Endothelial cell of umbilical vein (primary cell): ENCODE data around the gene CPED1. TPM values are rescaled to one million over a fixed set of nuclear protein-coding genes. Genes with fewer than 3 reads are reported as not detected.

Experiments used
- BruUV-seq: library from RNA; stranded (reverse); fragments of 400-500 nt; replicated peaks from 2 replicates; lab custom pipeline; 2021; lab: Mats Ljungman, UMichigan
- CTCF ChIA-PET: fragments of 300-600, 350-600 bp; sonication (Branson Sonifier 250); formaldehyde crosslinking; loops from one replicate; lab custom pipeline; 2021; ENCODE audit warnings: antibody characterized with exemption, inconsistent platforms; lab: Charles Lee
- POLR2A ChIA-PET: fragments of 300-600, 350-600 bp; sonication (Branson Sonifier 250); formaldehyde crosslinking; loops from one replicate; lab custom pipeline; 2021; ENCODE audit warnings: antibody characterized with exemption, inconsistent platforms; lab: Charles Lee
- DNase-seq: peaks from one replicate; pipeline ENCODE4 v3.0.0-alpha.2; 2011; ENCODE audit warnings: low read depth, low spot score
- FAIRE-seq: peaks from 2 replicates; lab custom pipeline; 2011; peaks lifted over from hg19 to GRCh38; lab: Jason Lieb, UNC
- H2AFZ ChIP-seq: 2 replicates; pipeline ENCODE4 v1.6.0; 2012; ENCODE audit warnings: low read depth, low read length, control low read depth, inconsistent platforms
- H3K27ac ChIP-seq: 2 replicates; pipeline ENCODE4 v1.5.1; 2011; ENCODE audit warnings: low read depth, mild to moderate bottlenecking, control low read depth, low read length, moderate library complexity; ENCODE audit not compliant: insufficient read depth
- H3K27me3 ChIP-seq, 2 experiments: 2 replicates each; pipeline versions ENCODE4 v1.6.0 to v1.6.1; 2011; ENCODE audit warnings: low read length in 2 of 2, mixed read lengths in 1 of 2; ENCODE audit not compliant: control insufficient read depth in 2 of 2, insufficient read depth in 2 of 2
- H3K36me3 ChIP-seq, 2 experiments: 2 replicates in 1 of 2; 3 replicates in 1 of 2; pipeline ENCODE4 v1.5.1; 2011; ENCODE audit warnings: low read length in 2 of 2, mild to moderate bottlenecking in 1 of 2, moderate library complexity in 1 of 2; ENCODE audit not compliant: control insufficient read depth in 2 of 2, insufficient read depth in 2 of 2; ENCODE audit errors: extremely low read depth in 1 of 2
- H3K4me1 ChIP-seq: 3 replicates; pipeline ENCODE4 v1.5.1; 2011; ENCODE audit warnings: mild to moderate bottlenecking, low read length; ENCODE audit not compliant: control insufficient read depth, insufficient read depth; ENCODE audit errors: extremely low read depth
- H3K4me2 ChIP-seq: 2 replicates; pipeline ENCODE4 v1.6.1; 2011; ENCODE audit warnings: low read length, control low read depth, mixed read lengths; ENCODE audit not compliant: insufficient read depth
- H3K4me3 ChIP-seq, 3 experiments: fragments of 200-600 bp in 1 of 3; sonication (generic), shearing (Covaris generic) in 1 of 3; replicated peaks in 1 of 3; 2 replicates each; pipeline ENCODE4 v1.5.1; 2011 to 2016; ENCODE audit warnings: control low read depth in 3 of 3, low read length in 3 of 3, mild to moderate bottlenecking in 2 of 3, inconsistent platforms in 1 of 3, low read depth in 1 of 3, moderate library complexity in 1 of 3; ENCODE audit not compliant: insufficient read depth in 1 of 3
- H3K79me2 ChIP-seq: 2 replicates; pipeline ENCODE4 v1.6.0; 2012; ENCODE audit warnings: low read length, inconsistent platforms; ENCODE audit not compliant: control insufficient read depth, insufficient read depth
- H3K9ac ChIP-seq: replicated peaks from 2 replicates; pipeline ENCODE3; 2011; ENCODE audit warnings: low read length, control low read depth; ENCODE audit not compliant: insufficient read depth; ENCODE audit errors: extremely low read depth
- H3K9me1 ChIP-seq: replicated peaks from 3 replicates; pipeline ENCODE4 v1.6.0; 2011; ENCODE audit warnings: mild to moderate bottlenecking, low read length; ENCODE audit not compliant: control insufficient read depth, insufficient read depth; ENCODE audit errors: extremely low read depth
- H3K9me3 ChIP-seq: replicated peaks from 2 replicates; pipeline ENCODE4 v1.5.1; 2012; ENCODE audit warnings: low read length, inconsistent platforms; ENCODE audit not compliant: control insufficient read depth, insufficient read depth
- H4K20me1 ChIP-seq: replicated peaks from 2 replicates; pipeline ENCODE3; 2011; ENCODE audit warnings: mild to moderate bottlenecking, low read length; ENCODE audit not compliant: control insufficient read depth, insufficient read depth; ENCODE audit errors: extremely low read depth
- CTCF ChIP-seq, 2 donors: IDR thresholded peaks; 1 replicate in 1 of 2; 2 replicates in 1 of 2; pipeline ENCODE4 v1.5.1; 2011; ENCODE audit warnings: low read length in 2 of 2, mild to moderate bottlenecking in 2 of 2, moderate library complexity in 2 of 2, control low read depth in 1 of 2, inconsistent platforms in 1 of 2, low read depth in 1 of 2; ENCODE audit not compliant: insufficient read depth in 1 of 2; ENCODE audit errors: extremely low read depth in 1 of 2
- EZH2 ChIP-seq: IDR thresholded peaks from 2 replicates; pipeline ENCODE4 v1.6.1; 2012; ENCODE audit warnings: borderline replicate concordance, low read depth, mild to moderate bottlenecking, moderate library complexity, low read length, inconsistent platforms; ENCODE audit not compliant: severe bottlenecking
- FOS ChIP-seq: IDR thresholded peaks from 2 replicates; pipeline ENCODE4 v1.6.1; 2011; ENCODE audit warnings: mild to moderate bottlenecking, low read length, moderate library complexity, borderline replicate concordance; ENCODE audit not compliant: insufficient read depth
- GATA2 ChIP-seq: IDR thresholded peaks from 2 replicates; pipeline ENCODE4 v1.7.0; 2011; ENCODE audit warnings: low read depth, mild to moderate bottlenecking, moderate library complexity, mixed read lengths, low read length; ENCODE audit not compliant: insufficient read length, insufficient read depth
- JUN ChIP-seq: IDR thresholded peaks from 2 replicates; pipeline ENCODE4 v1.6.1; 2011; ENCODE audit warnings: borderline replicate concordance, low read depth; ENCODE audit not compliant: insufficient read length, insufficient read depth
- MAX ChIP-seq: IDR thresholded peaks from 2 replicates; pipeline ENCODE4 v1.6.1; 2011; ENCODE audit not compliant: insufficient read depth, insufficient read length
- MYC ChIP-seq: IDR thresholded peaks from one replicate; pipeline ENCODE4 v1.6.1; 2011; ENCODE audit warnings: mild to moderate bottlenecking, low read depth, low read length
- POLR2A ChIP-seq: IDR thresholded peaks from 2 replicates; pipeline ENCODE4 v1.6.1; 2012; ENCODE audit warnings: low read depth, mild to moderate bottlenecking, control low read depth, low read length
- POLR2AphosphoS5 ChIP-seq: IDR thresholded peaks from 2 replicates; pipeline ENCODE4 v1.6.1; 2012; ENCODE audit warnings: low read depth, mild to moderate bottlenecking, control low read depth, low read length, moderate library complexity; ENCODE audit not compliant: insufficient read depth
- dilution Hi-C: fragments of 300-500 bp; cut with MboI; formaldehyde crosslinking; loops from one replicate; pipeline ENCODE4 v1.15.0; 2019; ENCODE audit warnings: low sequenced_read_pairs; ENCODE audit not compliant: extremely low pct_ligation_motif_present
- intact Hi-C: fragments of 100-400 bp; cut with micrococcal nuclease; formaldehyde crosslinking; loops from one replicate; pipeline ENCODE4 v1.10.0; 2022
- polyA plus RNA-seq, 4 experiments: library from polyadenylated mRNA; depleted of rRNA in 3 of 4; stranded (reverse) in 3 of 4; unstranded in 1 of 4; fragments of >200 nt; gene quantifications; 2 replicates each; pipeline versions ENCODE4 v1.2.1 to v1.2.3, GENCODE V29; 2011 to 2012; ENCODE audit warnings: missing spikeins in 1 of 4
- total RNA-seq: library from RNA; stranded (reverse); gene quantifications from 2 replicates; pipeline ENCODE4 v1.2.3, GENCODE V29; 2021

The CPED1 gene
- total and polyA plus RNA-seq, 2 donors (not counting 3 experiments of a cell fraction or from before 2014, with no cell fraction given), result 0.22 to 3.0 TPM

DNA sequence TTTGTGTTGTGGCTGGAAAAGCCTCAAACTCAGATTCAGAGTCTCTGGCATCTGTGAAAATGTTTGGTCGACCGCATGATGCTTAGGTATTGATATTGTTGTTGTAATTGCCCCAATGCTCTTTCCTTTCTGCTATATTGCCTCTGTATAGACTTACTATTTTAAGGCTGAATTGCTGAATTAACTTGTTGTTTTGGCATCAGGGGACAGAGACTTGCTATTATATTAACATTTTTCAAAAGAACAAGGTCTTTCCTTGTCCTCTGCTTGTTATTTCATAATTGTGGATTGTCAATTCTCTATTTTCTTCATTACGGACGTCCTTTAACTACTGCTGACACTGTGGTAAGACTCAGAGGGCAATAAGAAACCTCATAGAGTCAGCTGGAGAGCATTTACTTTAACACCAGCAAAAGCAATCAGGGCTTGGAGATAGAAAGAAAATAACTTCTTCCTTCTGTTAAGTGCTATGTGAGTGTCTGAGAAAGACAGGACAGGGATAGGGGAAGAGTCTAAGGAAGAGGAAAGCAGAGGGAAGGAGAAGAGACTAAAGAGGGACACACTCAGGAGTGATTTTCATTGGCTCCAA, 17.6 kb downstream of the CPED1 start:
- Histone ChIP-seq H3K27ac (no peak overlapping the region), H3K36me3 (no peaks in the 10 kb centered on the region), H3K4me2 (no peak overlapping the region), H3K9ac (no peak overlapping the region), H3K79me2 (no peaks in the 10 kb centered on the region), H2AFZ (no peak overlapping the region), H3K4me3 (no peak overlapping the region), H3K27me3 (peaks cover 3 to 10% of the 10 kb centered on the region in 2 experiments), H3K4me1 (no peaks in the 10 kb centered on the region), H3K9me1 (no peaks in the 10 kb centered on the region), H3K9me3 (no peaks in the 10 kb centered on the region), H4K20me1 (no peaks in the 10 kb centered on the region)
- intact Hi-C loops, result no loop called here
- CTCF ChIA-PET, result no interaction called here
- dilution Hi-C loops, result no loop called here
- BruUV-seq, result no TSS peak
- no peak for TF ChIP-seq MAX
- TF ChIP-seq EZH2, result no peak
- POLR2A ChIA-PET, result no interaction called here
- FAIRE-seq, result no peak
- DNase-seq, result no peak

DNA sequence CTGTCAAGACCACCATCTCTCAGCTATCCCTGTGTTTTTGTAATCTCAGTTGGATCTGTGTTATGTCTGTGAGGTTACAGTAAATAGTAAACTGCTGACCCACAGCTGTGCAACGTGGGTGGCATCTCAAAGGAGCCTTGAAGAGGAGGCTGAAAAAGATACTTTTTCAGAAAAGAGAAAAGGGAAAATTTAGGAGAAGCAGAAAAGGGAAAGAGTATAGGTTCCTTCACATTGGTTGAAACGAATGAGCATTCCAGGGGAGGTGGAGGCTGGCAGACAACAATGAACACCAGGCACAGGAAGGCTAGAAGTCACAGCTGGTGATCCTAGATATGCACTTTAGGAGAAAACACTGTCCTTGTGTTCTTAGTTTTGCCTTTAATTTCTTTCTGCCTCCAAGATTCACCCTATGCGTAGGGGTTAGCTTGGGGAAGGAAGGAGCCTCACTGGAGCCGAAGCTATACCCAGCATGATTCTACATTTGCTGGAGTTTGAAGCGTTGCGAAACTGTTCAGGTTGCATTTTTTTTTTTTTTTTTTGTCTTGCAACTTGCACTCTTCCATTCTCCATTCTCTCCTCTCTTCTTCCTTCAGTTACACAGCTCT, 18.3 kb downstream of the CPED1 start:
- no peak overlapping the region for H3K27ac ChIP-seq
- H2AFZ ChIP-seq, result no peak overlapping the region
- CTCF ChIA-PET, result interaction anchor here (1.5 kb wide), 1 partner anchor 10 kb away, joined by 3 read pairs; no protein-coding TSS in a partner anchor
- no peaks in the 10 kb centered on the region for H4K20me1 ChIP-seq
- no peaks in the 10 kb centered on the region for H3K9me3 ChIP-seq
- BruUV-seq, result no TSS peak
- POLR2A ChIA-PET, result no interaction called here
- no peak overlapping the region for H3K4me2 ChIP-seq
- FAIRE-seq (peak; percentile 28), DNase-seq (peak; percentile 69)
- no peaks in the 10 kb centered on the region for H3K9me1 ChIP-seq
- intact Hi-C loops, result no loop called here
- dilution Hi-C loops, result no loop called here
- H3K36me3 ChIP-seq, result no peaks in the 10 kb centered on the region
- H3K79me2 ChIP-seq, result no peaks in the 10 kb centered on the region
- H3K4me3 ChIP-seq, result no peak overlapping the region
- H3K27me3 ChIP-seq, result peaks cover 3 to 7% of the 10 kb centered on the region in 2 experiments
- no peak overlapping the region for H3K9ac ChIP-seq
- no peak for TF ChIP-seq JUN
- TF ChIP-seq POLR2AphosphoS5, result no peak
- TF ChIP-seq POLR2A, result no peak
- TF ChIP-seq MYC, result no peak
- TF ChIP-seq CTCF (IDR thresholded peaks at IDR 0.05; ENCODE audit: extremely low read depth in 1 of 2, insufficient read depth in 1 of 2, low read depth in 1 of 2, low read length in 2 of 2), result no peak
- no peak for TF ChIP-seq GATA2
- no peak for TF ChIP-seq MAX
- TF ChIP-seq FOS, result no peak
- no peak for TF ChIP-seq EZH2
- H3K4me1 ChIP-seq, result no peaks in the 10 kb centered on the region
